ENCODE data around the gene PCDHGA6.
"Not testable (repeated sequence)": the region's sequence is repeated elsewhere in the genome, so short reads cannot be mapped to it uniquely, and the experiment has no call there.

DNA sequence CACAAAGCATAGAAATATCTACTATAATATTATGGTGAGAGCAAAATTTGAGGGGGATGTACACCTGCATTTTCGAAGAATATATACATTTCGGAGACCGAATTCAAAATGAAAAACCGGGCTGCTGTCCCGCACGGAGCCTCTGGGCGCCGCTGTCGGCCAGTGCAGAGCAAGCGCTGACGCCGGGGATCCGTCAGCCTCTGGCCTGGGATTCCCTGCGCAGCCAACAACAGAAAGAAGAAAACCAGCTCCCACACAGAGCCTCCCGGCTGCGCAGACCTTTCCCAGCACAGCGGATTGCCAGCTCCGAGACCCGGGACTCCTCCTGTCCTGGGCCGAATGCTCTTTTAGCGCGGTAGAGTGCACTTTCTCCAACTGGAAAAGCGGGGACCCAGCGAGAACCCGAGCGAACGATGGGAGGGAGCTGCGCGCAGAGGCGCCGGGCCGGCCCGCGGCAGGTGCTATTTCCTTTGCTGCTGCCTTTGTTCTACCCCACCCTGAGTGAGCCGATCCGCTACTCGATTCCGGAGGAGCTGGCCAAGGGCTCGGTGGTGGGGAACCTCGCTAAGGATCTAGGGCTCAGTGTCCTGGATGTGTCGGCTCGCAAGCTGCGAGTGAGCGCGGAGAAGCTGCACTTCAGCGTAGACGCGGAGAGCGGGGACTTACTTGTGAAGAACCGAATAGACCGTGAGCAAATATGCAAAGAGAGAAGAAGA, 34.3 kb downstream of the PCDHGA6 start, which contains the start of gene PCDHGB6:
- TF ChIP-seq, protein P1, sequence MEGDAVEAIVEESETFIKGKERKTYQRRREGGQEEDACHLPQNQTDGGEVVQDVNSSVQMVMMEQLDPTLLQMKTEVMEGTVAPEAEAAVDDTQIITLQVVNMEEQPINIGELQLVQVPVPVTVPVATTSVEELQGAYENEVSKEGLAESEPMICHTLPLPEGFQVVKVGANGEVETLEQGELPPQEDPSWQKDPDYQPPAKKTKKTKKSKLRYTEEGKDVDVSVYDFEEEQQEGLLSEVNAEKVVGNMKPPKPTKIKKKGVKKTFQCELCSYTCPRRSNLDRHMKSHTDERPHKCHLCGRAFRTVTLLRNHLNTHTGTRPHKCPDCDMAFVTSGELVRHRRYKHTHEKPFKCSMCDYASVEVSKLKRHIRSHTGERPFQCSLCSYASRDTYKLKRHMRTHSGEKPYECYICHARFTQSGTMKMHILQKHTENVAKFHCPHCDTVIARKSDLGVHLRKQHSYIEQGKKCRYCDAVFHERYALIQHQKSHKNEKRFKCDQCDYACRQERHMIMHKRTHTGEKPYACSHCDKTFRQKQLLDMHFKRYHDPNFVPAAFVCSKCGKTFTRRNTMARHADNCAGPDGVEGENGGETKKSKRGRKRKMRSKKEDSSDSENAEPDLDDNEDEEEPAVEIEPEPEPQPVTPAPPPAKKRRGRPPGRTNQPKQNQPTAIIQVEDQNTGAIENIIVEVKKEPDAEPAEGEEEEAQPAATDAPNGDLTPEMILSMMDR (IDR thresholded peaks at IDR 0.05; ENCODE audit: low read length), result not testable (repeated sequence)
- TF ChIP-seq EZH2 (optimal IDR thresholded peaks at IDR 0.05; ENCODE audit: low read depth, low read length); EZH2phosphoT487 (IDR thresholded peaks at IDR 0.05; ENCODE audit: low read length): not testable (repeated sequence)
